GM12873 (cell line): Measurements from ENCODE around the gene C1QTNF6.

Experiments
- TF ChIP-seq, protein P1 (sequence below): IDR thresholded peaks from 2 replicates; pipeline ENCODE4 v1.5.1; 2012; ENCODE audit warnings: low read depth, mild to moderate bottlenecking, moderate library complexity, low read length, control low read depth; ENCODE audit not compliant: insufficient read depth; ENCODE audit errors: missing control alignments

C1QTNF6 gene

DNA sequence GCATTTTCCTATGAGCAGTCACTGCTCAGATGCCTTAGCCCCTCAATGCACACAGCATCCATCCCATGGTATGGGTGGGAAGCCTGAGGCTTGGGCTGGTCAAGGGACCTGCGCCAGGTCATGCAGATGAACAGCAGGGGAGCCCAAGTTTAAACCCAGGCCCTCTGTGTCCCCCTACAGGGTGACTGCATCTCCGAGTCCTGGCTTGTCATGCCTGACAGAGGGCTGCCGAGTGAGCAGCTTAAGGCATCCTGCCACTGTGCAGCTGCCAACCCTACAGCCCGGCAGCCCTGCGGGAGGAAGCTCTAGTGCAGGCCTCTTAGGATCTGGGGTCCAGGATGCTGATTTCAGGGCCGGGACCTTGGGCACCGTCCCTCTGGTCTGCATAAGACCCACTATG, 48.3 kb downstream of the C1QTNF6 start:
- TF ChIP-seq, protein P1, sequence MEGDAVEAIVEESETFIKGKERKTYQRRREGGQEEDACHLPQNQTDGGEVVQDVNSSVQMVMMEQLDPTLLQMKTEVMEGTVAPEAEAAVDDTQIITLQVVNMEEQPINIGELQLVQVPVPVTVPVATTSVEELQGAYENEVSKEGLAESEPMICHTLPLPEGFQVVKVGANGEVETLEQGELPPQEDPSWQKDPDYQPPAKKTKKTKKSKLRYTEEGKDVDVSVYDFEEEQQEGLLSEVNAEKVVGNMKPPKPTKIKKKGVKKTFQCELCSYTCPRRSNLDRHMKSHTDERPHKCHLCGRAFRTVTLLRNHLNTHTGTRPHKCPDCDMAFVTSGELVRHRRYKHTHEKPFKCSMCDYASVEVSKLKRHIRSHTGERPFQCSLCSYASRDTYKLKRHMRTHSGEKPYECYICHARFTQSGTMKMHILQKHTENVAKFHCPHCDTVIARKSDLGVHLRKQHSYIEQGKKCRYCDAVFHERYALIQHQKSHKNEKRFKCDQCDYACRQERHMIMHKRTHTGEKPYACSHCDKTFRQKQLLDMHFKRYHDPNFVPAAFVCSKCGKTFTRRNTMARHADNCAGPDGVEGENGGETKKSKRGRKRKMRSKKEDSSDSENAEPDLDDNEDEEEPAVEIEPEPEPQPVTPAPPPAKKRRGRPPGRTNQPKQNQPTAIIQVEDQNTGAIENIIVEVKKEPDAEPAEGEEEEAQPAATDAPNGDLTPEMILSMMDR: no peak

DNA sequence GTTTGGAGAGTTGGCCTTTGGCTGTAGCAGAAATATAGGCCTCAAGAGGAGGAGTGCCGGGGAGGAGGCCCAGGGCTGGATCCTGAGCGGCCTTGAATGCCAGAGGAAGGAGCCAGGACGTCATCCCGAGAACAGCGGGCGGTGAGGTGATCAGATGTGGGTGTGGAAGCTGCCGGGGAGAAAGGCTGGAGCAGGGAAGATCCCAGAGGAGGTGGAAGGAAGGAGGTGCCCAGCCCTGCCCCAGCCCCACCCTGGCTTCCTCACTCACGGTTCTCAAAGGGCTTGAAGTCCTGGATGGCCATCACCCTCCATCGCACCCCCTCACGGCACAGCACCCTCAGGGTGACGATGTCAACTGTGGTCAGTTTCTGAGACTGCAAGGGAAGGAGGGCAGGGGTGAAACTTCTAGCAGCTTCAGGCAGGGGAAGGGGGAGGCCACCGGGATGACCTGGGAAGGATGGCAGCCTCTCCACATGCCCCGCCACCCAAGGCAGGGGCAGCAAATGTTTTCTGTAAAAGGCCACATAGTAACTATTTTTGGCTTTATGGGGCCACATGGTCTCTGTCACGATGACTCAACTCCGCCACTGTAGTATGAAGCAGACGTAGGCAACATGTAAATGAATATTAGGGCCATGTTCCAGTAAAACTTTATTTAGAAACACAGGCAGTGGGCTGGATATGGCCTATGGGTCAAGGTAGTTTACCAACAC, 49.0 kb downstream of the C1QTNF6 start:
- TF ChIP-seq, protein P1: no peak

DNA sequence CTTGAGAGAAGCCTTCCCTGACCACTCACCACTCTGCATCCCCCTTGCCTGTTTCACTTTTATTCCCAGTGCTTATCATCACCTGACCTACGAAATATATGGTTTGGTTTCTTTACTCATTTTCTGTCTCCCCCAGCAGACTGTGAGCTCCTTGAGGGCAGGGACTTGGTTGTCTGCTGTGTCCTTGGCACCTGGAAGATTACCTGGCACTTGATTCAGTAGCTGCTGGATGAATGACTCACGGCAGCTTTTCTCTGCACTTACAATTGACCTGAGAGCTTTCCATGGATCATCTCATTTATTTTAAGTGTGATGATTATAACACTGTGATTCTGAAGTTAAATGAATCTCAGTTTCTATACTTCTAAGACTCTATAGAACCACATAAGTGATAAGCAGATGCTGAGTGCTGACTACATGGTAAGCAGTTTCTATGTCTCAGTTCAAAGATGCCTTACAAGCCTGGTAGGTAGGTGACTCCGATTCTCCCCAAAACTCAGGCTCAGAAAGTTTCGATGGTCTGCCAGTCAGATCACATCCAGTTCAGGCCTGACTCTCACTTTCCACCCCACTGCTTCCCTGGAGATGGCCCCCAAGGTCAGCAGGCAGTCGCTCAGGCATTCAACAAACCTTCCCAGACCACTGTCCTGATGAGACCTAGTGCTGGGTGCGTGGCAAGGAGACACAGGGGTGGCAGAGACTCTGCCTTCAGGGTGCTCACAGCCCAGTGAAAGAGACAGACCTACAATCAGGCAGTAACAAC, 50.0 kb downstream of the C1QTNF6 start:
- TF ChIP-seq, protein P1: no peak

DNA sequence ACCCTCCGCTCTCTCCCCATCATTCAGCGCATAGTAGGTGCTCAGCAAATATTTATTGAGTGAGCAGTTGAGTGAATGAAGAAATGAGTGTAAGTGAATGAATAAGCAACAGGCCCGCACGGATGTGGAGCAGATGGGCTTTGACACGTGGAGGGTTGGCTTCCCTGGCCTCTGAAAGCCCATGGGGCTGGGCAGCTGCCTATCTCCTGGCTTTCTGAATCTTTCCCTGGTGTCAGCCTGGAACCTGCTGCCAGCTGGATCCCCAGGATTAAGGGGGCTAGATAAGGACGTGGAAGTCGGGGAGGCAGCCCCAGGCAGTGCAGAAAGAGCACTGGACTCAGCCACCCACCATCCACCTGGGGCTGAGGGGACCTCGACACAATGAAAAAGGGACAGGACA, 50.9 kb downstream of the C1QTNF6 start:
- TF ChIP-seq, protein P1: no peak

DNA sequence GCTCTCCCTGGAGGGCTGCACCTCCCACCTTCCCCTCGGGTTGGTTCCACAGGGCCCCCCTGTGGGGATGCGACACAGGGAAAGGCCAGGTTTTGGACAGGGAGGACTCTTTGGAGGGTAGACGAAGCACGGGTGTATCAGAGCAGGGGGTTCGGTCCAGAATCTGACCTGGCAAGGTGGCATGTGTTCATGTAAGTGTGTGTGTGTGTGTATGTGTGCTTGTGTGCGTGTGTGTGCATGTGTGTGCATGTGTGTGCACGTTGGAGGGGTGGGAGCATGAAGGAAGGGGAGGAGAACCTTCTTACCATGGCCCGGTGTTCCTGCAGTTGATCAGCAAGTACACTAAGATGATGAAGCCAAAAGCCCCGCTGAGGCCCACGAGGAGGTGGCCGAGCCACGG, 53.0 kb downstream of the C1QTNF6 start:
- TF ChIP-seq, protein P1: no peak

DNA sequence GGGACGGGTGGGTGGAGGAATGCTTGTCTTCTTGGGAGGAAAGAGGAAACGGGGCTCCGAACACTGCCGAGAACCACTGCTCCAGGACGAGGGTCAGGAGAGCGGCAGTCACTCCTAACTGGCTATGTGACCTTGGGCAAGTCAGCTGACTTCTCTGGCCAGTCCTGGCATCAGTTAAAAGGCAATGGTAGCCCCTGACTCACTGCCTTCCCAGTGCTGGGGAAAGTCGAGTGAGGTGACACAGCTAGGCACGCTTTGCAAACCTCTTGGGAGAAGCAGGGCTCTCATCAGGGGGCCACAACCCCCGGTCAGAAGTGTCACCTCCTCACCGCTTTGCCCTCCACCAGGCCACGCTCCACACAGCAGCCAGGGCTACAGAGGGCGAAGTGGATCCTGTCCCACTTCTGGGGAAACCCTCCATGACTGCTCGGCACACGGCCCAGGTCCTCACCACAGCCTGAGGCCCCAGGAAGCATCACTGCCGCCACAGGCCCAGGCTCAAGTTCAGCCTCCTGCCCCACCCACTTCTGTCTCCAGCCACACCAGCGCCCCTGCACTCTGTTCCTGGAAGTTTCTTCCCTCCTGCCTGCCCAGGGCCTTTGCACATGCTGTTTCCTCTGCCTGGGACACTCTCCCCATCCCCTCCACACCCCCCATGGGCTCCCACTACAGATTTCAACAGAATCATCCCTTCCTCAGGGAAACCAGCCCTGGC, 54.6 kb downstream of the C1QTNF6 start:
- TF ChIP-seq, protein P1: no peak

DNA sequence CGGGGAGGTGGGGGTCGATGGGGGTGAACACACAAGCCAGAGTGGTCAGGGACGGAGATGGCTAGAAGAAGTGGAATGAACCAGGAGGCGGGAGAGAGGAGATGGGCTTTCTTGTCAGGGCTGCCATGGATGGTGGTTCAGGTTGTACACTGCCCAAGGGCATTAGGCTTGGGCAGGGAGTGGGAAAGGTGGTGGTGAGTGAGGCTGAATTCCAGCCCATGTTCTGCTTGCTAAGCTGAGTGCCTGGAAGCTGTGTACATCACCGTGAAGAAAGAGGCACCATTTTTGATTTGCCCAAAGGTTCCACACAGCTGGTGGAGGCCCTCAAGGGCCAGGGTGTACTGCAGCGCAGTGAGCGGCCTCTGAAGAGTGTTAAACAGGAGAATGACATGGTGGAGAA, 55.3 kb downstream of the C1QTNF6 start:
- TF ChIP-seq, protein P1: no peak
